GM18519 (cell line): ENCODE results near the gene PIP5K1C.
A peak's percentile ranks its signal among the peaks of the same experiment; 100 is the strongest.

Source experiments
- ATAC-seq: cut with Tn5 transposase; IDR thresholded peaks from one replicate; pipeline ENCODE4 v1.9.1; 2021; ENCODE audit warnings: mild to moderate bottlenecking, moderate library complexity; ENCODE audit not compliant: unreplicated experiment, low FRiP score

PIP5K1C gene

GRCh38 chr19:3700242-3701032, at the start of gene PIP5K1C:
TSS of gene PIP5K1C (minus strand) at chr19:3700468. CDS start at chr19:3700390, 78 bp downstream.
- ATAC-seq = peak; percentile 86

- no peak for ATAC-seq
Measured at GRCh38 chr19:3748965-3749364, 48.7 kb upstream of the PIP5K1C start.

- no peak for ATAC-seq
Measured at GRCh38 chr19:3746371-3747056, 46.2 kb upstream of the PIP5K1C start.

GRCh38 chr19:3745363-3746045, 45.2 kb upstream of the PIP5K1C start:
- ATAC-seq = no peak

GRCh38 chr19:3743486-3743885, 43.2 kb upstream of the PIP5K1C start:
- no peak for ATAC-seq

- no peak for ATAC-seq
Measured at GRCh38 chr19:3740431-3740830, 40.2 kb upstream of the PIP5K1C start.

- no peak for ATAC-seq
Measured at GRCh38 chr19:3738477-3739220, 38.4 kb upstream of the PIP5K1C start.

GRCh38 chr19:3737487-3738205, 37.4 kb upstream of the PIP5K1C start:
- ATAC-seq = no peak

- no peak for ATAC-seq
Measured at GRCh38 chr19:3736106-3736724, 35.9 kb upstream of the PIP5K1C start.

GRCh38 chr19:3734310-3734600, 34.0 kb upstream of the PIP5K1C start:
- no peak for ATAC-seq

- ATAC-seq = no peak
Measured at GRCh38 chr19:3733549-3734309, 33.5 kb upstream of the PIP5K1C start.

GRCh38 chr19:3732108-3732507, 31.8 kb upstream of the PIP5K1C start:
- no peak for ATAC-seq

- ATAC-seq = no peak
Measured at GRCh38 chr19:3730457-3730958, 30.2 kb upstream of the PIP5K1C start.

GRCh38 chr19:3725640-3726310, 25.5 kb upstream of the PIP5K1C start:
- no peak for ATAC-seq

GRCh38 chr19:3725121-3725520, 24.9 kb upstream of the PIP5K1C start:
- ATAC-seq = no peak

GRCh38 chr19:3723883-3724282, 23.6 kb upstream of the PIP5K1C start:
- ATAC-seq = no peak

- ATAC-seq = no peak
Measured at GRCh38 chr19:3723110-3723488, 22.8 kb upstream of the PIP5K1C start.

- no peak for ATAC-seq
Measured at GRCh38 chr19:3722443-3723109, 22.3 kb upstream of the PIP5K1C start.
